ENCODE measurements around the gene COG5. TPM values are rescaled to one million over a fixed set of nuclear protein-coding genes. Genes with fewer than 3 reads are reported as not detected.

The COG5 gene
- total and polyA plus RNA-seq, 2 of the 8 experiments (the other 6 are each of a cell fraction or from before 2014, with no cell fraction given): 10.5 to 28.1 TPM

DNA sequence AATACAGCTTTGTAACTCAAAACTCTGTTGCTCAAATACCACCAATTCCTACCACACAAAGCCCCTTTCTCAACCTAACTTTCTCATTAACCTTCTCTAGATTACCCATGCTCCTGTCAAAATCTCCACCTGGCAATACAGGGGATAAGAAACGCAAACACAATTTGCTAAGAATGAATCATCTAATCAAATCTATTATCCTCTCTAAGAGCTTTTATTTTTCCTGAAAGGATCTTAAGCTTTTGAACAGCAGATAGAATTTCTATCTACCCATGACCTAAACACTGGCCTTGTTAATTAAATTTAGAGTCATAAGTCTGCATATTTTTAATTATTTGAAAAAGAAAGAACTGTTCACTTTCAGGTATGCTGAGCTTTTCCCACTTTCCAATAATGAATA lies 296.6 kb downstream of the COG5 start (continued):
- TF ChIP-seq RAD21 (IDR thresholded peaks at IDR 0.05 in 1 of 2, conservative IDR thresholded peaks at IDR 0.05 in 1 of 2; ENCODE audit: low read depth in 2 of 2, low read length in 2 of 2): no peak

DNA sequence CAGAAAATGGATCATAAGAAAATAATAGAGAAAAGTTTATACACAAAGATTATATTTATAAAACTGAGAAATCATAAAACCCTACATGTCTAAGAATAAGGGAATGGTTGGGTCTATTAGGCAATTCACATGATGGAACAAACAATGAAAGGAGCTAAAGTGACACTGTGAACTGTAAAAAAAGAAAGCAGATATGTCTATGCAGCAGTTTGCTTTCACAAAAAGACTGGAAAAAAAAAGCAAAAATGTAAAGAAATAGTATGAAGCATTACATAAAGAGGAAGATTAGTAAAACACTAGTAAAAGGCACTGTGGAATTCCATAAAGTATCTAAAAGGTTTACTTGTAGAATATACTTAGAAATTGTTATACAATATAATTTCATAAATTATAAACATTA lies 299.0 kb downstream of the COG5 start:
- POLR2A ChIA-PET (ENCODE audit: partially characterized antibody): no interaction called here
- Histone ChIP-seq H2BK15ac (ENCODE audit: low read length) (no peak overlapping the region), H3K4me2 (ENCODE audit: insufficient read depth in 1 of 2, low read depth in 2 of 2, low read length in 2 of 2) (no peak overlapping the region), H2BK20ac (ENCODE audit: low read length) (no peak overlapping the region), H2AFZ (ENCODE audit: low read length) (no peak overlapping the region), H3K4me1 (replicated peaks in 1 of 4; ENCODE audit: control insufficient read depth in 3 of 4, insufficient read depth in 4 of 4, low read length in 3 of 4) (no peaks in the 10 kb centered on the region), H4K5ac (ENCODE audit: insufficient read length, low read depth, low read length) (no peak overlapping the region), H3K56ac (replicated peaks; ENCODE audit: insufficient read length, low read depth, low read length) (no peak overlapping the region), H4K91ac (replicated peaks; ENCODE audit: insufficient read length, low read length) (no peak overlapping the region), H3K14ac (ENCODE audit: insufficient read length) (no peak overlapping the region), H3K4ac (replicated peaks; ENCODE audit: insufficient read length, low read depth, low read length) (no peak overlapping the region), H3K27ac (ENCODE audit: low read depth, low read length) (no peak overlapping the region), H2AK5ac (ENCODE audit: low read depth, low read length) (no peak overlapping the region), H4K8ac (ENCODE audit: extremely low read depth, insufficient read depth, low read length) (no peak overlapping the region), H2BK12ac (ENCODE audit: low read depth, low read length) (no peak overlapping the region), H3K36me3 (ENCODE audit: control insufficient read depth in 2 of 4, insufficient read depth in 4 of 4, low read length in 3 of 4) (no peaks in the 10 kb centered on the region), H3K9me3 (ENCODE audit: insufficient read depth in 2 of 2, low read depth in 1 of 2, low read length in 1 of 2) (no peaks in the 10 kb centered on the region), H3K79me2 (ENCODE audit: control insufficient read depth in 1 of 2, insufficient read depth in 2 of 2, low read length in 2 of 2) (no peaks in the 10 kb centered on the region), H3K4me3 (ENCODE audit: extremely low read depth in 1 of 4, insufficient read depth in 2 of 4, low read depth in 3 of 4, low read length in 4 of 4) (no peak overlapping the region), H3K23me2 (ENCODE audit: low read depth, low read length) (no peaks in the 10 kb centered on the region), H2BK120ac (replicated peaks; ENCODE audit: low read depth, low read length) (no peak overlapping the region), H3K9ac (replicated peaks in 1 of 4; ENCODE audit: extremely low read depth in 1 of 4, low read depth in 3 of 4, low read length in 3 of 4) (no peak overlapping the region), H3K27me3 (replicated peaks in 1 of 4; ENCODE audit: control insufficient read depth in 3 of 4, extremely low read depth in 1 of 4, insufficient read depth in 3 of 4, low read length in 3 of 4) (no peaks in the 10 kb centered on the region), H3K79me1 (ENCODE audit: low read depth, low read length) (no peaks in the 10 kb centered on the region), H4K20me1 (replicated peaks in 1 of 2; ENCODE audit: control insufficient read depth in 1 of 2, insufficient read depth in 2 of 2, low read length in 2 of 2) (no peaks in the 10 kb centered on the region), H3K18ac (ENCODE audit: extremely low read depth, low read length) (no peak overlapping the region), H2BK5ac (ENCODE audit: low read depth, low read length) (no peak overlapping the region), H3K23ac (ENCODE audit: insufficient read length) (no peak overlapping the region)
- no peak for TF ChIP-seq FOSL1 (IDR thresholded peaks at IDR 0.05; ENCODE audit: insufficient read depth, low read depth, low read length)
- TF ChIP-seq SP1 (IDR thresholded peaks at IDR 0.05; ENCODE audit: low read depth, low read length): no peak
- no peak for TF ChIP-seq ASH2L (IDR thresholded peaks at IDR 0.05; ENCODE audit: low read length)
- TF ChIP-seq, protein P1, sequence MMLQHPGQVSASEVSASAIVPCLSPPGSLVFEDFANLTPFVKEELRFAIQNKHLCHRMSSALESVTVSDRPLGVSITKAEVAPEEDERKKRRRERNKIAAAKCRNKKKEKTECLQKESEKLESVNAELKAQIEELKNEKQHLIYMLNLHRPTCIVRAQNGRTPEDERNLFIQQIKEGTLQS (IDR thresholded peaks at IDR 0.05; ENCODE audit: insufficient read depth, low read depth, low read length): no peak
- CTCF ChIA-PET (ENCODE audit: partially characterized antibody): no interaction called here
- DNase-seq (ENCODE audit: low read depth in 1 of 2, low spot score in 2 of 2) (no peak), FAIRE-seq (no peak)
